GM12891 (cell line): ENCODE results near the gene METRN.
"Not testable (repeated sequence)": the region's sequence is repeated elsewhere in the genome, so short reads cannot be mapped to it uniquely, and the experiment has no call there.

ENCODE experiments used
- DNase-seq: peaks from one replicate; pipeline ENCODE4 v3.0.0; 2011; ENCODE audit warnings: low spot score; ENCODE audit not compliant: insufficient read length
- FAIRE-seq: peaks from 2 replicates; lab custom pipeline; 2011; peaks lifted over from hg19 to GRCh38; lab: Jason Lieb, UNC
- PAX5 ChIP-seq: IDR thresholded peaks from 2 replicates; pipeline ENCODE4 v1.6.1; 2011; ENCODE audit warnings: low read length, moderate library complexity, mild to moderate bottlenecking; ENCODE audit not compliant: insufficient read depth, severe bottlenecking
- POLR2A ChIP-seq: IDR thresholded peaks from 2 replicates; pipeline ENCODE4 v1.6.1; 2011; ENCODE audit warnings: low read depth, low read length, control low read depth
- POLR2AphosphoS5 ChIP-seq: IDR thresholded peaks from 2 replicates; pipeline ENCODE4 v1.6.1; 2011; ENCODE audit warnings: low read depth, low read length, control low read depth
- POU2F2 ChIP-seq: IDR thresholded peaks from 2 replicates; pipeline ENCODE4 v1.6.1; 2011; ENCODE audit warnings: low read depth, mild to moderate bottlenecking, control low read depth, low read length, moderate library complexity
- SPI1 ChIP-seq: IDR thresholded peaks from 2 replicates; pipeline ENCODE4 v1.6.1; 2011; ENCODE audit warnings: low read depth, low read length, control low read depth
- TAF1 ChIP-seq: IDR thresholded peaks from 2 replicates; pipeline ENCODE4 v1.6.1; 2011; ENCODE audit warnings: low read depth, low read length, control low read depth

The METRN gene

GRCh38 chr16:735982-736453, 21.1 kb downstream of the METRN start:
- DNase-seq (no peak), FAIRE-seq (no peak)
- TF ChIP-seq SPI1 (no peak), POLR2A (no peak), POU2F2 (no peak), TAF1 (no peak), PAX5 (no peak), POLR2AphosphoS5 (no peak)

- FAIRE-seq: no peak
- DNase-seq: no peak
- no peak for TF ChIP-seq PAX5
- no peak for TF ChIP-seq POLR2AphosphoS5
- TF ChIP-seq POU2F2: no peak
- no peak for TF ChIP-seq SPI1
- no peak for TF ChIP-seq POLR2A
- TF ChIP-seq TAF1: no peak
These were observed 22.1 kb downstream of the METRN start for GRCh38 chr16:736936-737481.

DNA sequence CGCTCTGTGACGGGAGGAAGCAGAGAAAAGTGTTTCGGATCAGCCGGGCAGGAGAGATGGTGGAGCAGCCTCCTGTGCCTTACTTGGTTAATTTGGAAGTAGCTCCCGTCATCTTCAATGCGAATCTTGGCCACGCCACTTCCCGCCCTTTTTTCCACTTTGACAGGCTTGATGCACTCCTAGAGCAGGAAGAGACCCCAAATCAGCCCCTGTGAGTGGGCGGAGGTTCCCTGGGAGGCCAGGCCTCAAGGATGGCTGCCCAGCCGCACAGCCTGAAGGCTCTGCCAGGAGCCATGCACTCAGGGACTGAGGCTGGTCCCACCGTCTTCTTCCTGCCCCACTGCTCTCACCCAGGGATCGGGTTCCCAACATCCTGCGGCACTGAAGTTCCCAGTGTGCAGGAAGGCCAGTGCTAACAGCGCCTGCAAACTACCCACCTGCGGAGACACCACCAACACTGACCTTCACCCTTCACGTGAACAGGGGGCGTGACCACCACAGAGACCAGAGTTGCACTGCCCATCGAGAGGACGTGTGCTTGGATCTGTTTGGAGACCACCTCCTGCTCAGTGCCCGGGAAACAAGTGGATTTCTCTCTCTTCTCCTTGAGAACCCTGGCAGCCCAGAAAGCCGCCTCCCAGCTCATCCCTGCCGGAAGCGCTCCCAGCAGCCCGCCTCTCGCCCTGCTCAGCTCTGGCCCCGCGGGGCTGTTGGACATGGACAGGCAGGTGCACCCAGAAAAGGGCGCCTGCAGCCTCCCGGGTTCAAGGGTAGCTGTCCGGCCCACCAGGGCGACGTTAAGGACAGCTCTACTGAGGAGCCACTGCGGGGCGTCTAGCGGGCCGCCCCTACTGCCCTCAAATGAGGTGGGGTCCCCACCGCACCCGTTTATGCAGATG, 24.9 kb downstream of the METRN start:
- no peak for DNase-seq
- FAIRE-seq: no peak
- TF ChIP-seq POLR2A: no peak
- no peak for TF ChIP-seq POU2F2
- TF ChIP-seq TAF1: no peak
- no peak for TF ChIP-seq SPI1
- no peak for TF ChIP-seq POLR2AphosphoS5
- no peak for TF ChIP-seq PAX5

GRCh38 chr16:740459-740763, 25.5 kb downstream of the METRN start:
- no peak for DNase-seq
- no peak for TF ChIP-seq TAF1
- TF ChIP-seq POLR2AphosphoS5: no peak
- no peak for TF ChIP-seq SPI1
- no peak for TF ChIP-seq PAX5
- TF ChIP-seq POLR2A: no peak
- no peak for TF ChIP-seq POU2F2
- FAIRE-seq: peak; percentile 28

DNA sequence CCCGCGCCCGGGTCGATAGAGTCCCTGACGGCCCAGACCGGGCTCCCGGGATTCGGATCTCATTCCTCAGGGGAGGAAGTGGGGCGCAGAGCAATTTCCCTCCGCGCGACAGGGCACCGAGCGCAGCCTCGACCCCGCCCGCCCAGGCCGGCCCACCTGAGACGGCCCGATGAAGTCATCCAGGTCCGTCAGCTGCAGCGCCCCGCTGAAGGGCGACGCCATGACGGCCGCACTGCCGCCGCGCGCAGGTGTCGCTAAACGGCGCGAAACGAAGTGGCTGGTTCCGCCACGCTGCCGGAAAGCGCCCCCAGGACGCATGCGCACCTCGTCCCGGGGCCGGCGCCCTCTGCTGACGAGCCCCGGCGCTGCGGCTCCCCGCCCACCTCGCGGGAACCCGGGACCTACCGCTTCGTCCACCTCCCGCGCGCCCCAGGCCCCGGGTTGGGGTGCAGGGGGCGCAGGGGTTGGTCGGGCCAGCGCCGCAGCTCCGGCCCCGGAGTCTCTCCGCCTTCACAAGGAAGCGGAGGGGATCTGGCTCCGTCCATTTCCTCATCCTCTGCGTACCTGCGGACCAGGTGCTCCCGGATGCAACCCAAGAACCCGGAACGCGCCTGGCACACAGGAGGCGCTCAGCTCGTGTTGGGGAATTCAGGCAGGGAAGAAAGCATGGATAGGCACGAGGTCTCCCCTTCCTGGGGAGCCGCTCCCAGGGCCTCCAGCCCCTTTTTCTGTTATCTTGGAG, 26.0 kb downstream of the METRN start, which contains the start of gene CIAO3:
CIAO3 (minus strand) TSS at position 234 of the 742 bp plus-strand sequence; CDS start at position 222, 12 bp downstream.
- DNase-seq: peak; percentile 99

GRCh38 chr16:741986-742629, 27.2 kb downstream of the METRN start:
- no peak for FAIRE-seq
- TF ChIP-seq PAX5 (no peak), TAF1 (no peak), POLR2AphosphoS5 (no peak), POLR2A (no peak), SPI1 (no peak), POU2F2 (no peak)

More for the DNA sequence above, 26.0 kb downstream of the METRN start, which contains the start of gene CIAO3:
- TF ChIP-seq TAF1 (peak; percentile 78), POLR2A (peak; percentile 66), POU2F2 (no peak), POLR2AphosphoS5 (peak; percentile 58; the same call in 1 of the 2 replicates)
- FAIRE-seq: peak; percentile 99

GRCh38 chr16:742894-743293, 28.0 kb downstream of the METRN start:
- DNase-seq, FAIRE-seq: not testable (repeated sequence)

More at GRCh38 chr16:741986-742629, 27.2 kb downstream of the METRN start:
- DNase-seq: no peak

DNA sequence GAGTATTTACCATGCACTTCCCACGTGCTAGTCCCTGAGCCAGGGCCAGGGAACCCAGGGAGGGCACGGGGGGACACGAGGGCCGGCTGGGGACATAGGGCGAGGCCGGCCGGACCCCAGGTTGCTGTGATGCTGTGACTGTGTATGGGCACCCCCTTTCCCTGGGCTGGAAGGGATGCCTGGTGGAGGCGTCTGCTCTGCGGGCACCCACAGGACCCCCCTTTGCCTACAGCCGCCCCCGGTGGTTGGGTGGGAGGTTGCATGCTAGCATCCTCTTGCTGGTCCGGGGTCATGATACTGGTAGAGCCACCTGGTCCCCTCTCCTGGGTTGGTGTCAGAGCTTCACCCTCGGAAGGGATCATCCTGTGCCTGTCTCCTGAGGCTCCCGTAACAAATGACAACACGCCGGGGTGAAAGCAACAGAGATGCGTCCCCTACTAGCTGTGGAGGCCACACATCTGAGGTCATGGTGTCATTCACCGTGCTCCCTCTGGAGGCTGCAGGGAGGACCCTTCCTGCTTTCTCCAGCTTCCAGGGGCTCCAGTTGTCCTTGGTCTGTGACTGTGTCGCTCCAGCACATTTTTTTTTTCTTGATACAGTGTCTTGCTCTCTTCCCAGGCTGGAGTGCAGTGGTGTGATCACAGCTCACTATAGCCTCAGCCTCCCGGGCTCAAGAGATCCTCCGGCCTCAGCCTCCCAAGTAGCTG, 29.0 kb downstream of the METRN start:
- TF ChIP-seq TAF1: no peak
- FAIRE-seq (no peak), DNase-seq (no peak)
